GM21619 (cell line): Measurements from ENCODE around the gene SEMA3C.

Experiments used
- ATAC-seq: cut with Tn5 transposase; IDR thresholded peaks from one replicate; pipeline ENCODE4 v1.9.1; 2021; ENCODE audit not compliant: unreplicated experiment

SEMA3C gene

DNA sequence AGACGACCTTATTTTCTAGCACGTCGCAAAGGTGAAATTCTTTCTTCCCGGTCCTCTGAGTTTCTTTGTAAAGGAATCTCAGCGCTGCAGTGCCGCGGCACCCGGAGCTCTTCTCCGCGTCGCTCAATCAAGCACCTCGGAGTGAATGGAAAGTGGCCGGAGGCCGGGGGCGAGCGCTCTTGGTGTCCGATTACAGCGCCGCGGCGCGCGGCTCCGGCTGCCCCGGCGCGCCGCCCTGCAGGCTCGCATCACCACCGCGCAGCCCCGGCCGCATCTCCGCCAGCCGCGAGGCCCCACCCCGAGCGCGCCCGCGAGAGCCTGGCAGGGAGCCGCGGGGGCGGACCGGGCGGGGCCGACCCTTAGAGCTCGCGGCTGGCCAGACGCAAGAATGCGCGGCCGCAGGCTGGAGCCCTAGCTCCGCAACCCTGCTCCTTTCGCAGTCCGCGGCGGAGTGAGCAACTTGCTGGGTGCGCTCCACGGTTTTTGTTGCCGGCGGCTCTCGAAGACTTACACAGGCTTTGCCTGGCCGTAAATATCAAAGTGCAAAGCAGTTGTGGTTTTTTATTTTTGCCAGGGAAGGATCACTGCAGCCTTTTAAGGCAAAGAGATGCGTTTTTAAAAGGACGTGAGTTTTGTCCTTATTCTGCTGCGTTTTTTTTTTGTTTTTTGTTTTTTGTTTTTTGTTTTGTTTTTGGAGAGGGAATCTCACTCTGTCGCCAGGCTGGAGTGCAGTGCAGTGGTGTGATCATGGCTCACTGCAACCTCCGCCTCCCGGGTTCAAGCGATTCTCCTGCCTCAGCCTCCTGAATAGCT is at the start of gene SEMA3C:
SEMA3C (minus strand) TSS at position 143 of the 813 bp plus-strand sequence. CDS start 2,270 bp downstream, outside the sequence.
- no peak for ATAC-seq

DNA sequence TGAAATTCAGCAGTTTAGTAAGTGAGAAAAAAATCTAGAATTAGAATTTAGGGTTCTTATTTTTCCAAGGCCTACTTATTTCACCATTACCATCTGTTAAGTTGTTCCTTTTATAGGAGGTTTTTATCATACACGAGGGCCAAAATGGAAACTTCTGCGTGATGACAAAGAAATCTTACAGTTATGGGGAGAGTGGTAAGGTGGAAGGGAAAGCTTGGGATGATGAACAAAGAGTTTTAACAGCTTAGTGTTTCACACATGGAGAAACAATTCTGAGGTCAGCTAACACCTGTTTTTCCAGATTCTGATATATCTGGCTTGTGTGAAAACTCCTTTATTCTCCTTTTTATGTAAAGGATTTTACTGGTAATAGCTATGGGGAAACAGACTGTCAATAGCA is 49.8 kb upstream of the SEMA3C start:
- ATAC-seq: no peak

DNA sequence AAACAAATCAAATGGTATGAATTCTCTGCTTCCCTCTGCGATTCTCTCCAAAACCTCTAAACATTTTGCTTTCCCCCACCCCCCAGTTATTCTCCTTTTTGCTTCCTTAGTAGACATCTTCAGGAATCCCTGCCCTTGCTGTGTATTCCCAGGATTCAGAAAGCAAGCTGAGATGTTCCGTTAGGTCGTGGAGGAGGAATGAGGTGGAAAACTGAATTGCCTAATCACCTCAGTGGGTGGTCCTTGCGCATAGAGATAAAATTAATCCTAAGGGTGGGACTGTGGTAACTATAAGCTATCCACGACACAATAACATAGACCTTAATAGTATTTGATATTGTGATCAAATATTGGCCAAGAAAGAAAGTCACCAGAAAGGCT is 49.1 kb upstream of the SEMA3C start:
- ATAC-seq: no peak

- ATAC-seq: no peak
These were observed 48.4 kb upstream of the SEMA3C start for GRCh38 chr7:80967071-80967916.

DNA sequence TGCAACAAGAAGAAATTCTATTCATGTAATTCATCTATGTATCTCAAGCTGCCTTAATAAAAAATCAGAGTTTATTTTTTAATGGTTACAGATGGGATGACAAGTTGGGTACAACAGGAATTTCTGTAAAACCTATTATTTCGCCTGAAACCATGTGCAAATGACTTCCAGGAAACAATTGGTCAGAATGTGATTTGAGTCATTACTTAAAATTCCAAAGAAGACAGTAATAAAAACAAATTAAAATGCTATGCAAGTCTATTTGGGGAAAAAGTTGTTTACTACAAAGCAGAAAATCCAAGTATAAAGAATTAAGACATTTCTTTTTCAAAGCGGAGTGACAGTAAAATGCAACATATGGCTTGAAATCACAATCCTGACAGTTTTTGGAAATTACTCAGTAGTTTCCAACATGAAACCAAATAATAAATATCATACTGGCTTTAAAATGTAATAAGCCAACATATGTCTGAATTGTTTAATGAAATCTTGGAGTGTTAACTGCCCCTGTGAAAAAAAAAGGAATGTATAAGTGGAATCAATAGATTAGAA is 41.5 kb upstream of the SEMA3C start:
- ATAC-seq: no peak

DNA sequence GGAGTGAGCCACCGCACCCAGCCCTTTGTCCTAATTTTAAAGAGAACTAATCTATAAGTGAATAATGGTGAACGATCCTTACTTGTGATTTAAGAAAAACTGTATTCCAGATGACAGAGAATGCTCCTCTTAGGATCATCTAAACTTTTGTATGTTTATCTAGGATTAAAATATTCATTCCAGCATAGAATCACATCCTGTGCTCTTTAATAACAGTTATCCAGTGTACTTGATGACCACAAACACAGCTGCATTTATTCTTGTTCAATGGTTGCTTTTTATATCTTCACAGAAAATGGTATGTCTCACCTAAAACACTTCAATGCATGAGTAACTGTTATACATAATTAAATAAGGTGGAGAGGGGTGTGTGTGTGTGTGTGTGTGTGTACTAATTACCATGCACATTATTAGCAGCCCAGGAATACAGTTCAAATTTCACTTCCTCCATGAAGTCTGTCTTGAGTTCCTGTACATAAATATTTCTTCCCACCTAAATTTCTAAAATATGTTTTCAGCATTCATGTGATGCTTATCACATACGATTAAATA is 38.5 kb upstream of the SEMA3C start:
- no peak for ATAC-seq

DNA sequence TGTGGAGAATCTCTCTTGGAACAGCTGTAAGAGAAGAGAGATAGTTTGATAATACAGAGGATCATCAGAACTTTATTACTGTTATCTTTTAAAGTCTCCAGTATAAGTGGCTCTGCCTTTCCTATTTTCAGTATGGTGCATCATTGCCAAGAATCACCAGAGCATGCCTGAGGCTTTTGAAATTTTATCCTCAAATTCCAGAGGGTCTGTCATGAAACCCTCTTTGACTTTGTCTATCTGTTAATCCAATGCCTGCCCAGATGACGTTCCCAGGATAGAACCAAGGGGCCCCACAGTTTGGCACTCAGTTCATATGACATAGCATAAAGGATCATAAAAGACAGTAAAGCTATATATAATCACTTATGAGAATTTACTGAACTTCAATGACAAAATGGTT is 35.3 kb upstream of the SEMA3C start:
- no peak for ATAC-seq

DNA sequence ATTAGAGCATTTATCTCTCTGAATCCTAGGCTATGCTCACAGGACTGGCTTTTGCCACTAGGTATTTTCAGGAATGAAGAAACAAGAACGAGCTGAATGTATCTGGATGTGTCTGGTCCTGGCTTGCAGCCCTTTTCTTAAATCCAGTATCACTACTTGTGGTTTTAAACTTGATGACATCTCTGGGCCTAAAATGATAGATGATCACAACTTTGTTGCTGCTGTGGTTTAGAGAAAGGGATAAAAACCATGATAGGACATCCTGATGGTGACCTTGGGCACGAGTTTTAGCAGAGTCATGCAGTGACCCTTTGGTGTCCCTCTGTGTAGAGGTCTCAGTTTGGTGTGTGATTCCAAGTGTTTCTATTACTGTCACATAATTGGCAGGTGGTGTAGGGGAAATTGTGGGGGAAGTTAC is 31.7 kb upstream of the SEMA3C start:
- no peak for ATAC-seq

- no peak for ATAC-seq
These were observed 30.6 kb upstream of the SEMA3C start for GRCh38 chr7:80949449-80949848.

GRCh38 chr7:80946858-80947257 is 28.0 kb upstream of the SEMA3C start:
- ATAC-seq: no peak

DNA sequence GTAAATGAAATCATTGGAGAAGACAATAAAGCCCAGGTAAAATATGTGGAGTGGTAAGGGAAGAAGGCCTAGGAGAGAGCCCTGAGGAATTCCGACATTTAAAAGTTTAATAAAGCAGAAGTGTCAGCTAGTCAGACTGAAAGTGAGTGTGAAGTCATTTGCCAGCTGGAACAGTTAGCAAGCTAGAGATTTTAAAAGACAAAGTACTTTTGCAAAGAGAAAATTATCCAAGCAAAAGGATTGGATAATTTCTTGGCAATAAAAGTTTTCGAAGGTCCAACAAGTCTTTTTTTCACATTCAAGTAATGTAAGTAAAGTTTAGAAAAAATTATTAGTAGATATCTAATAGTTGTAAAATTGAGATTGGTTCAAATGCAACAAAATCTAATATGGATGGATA is 27.1 kb upstream of the SEMA3C start:
- ATAC-seq: no peak

DNA sequence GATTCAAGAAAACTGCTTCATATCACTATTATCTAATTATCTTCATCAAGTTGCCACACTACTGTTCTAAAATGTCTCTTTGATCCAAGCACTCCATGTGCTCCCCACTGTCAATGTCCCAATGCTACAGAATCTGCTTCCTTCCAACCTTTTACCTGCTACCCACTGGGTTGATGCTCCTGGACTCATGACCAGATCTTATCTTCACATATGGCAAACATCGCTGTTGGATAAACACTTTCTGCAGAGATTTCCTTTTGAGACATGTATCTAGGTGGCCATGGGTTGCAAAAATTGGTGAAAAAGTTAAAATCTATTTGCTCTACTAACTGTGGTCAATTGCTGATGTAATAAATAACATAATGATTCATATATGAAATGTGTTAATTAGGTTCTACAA is 24.5 kb upstream of the SEMA3C start:
- ATAC-seq: no peak

GRCh38 chr7:80942261-80943041 is 23.6 kb upstream of the SEMA3C start:
- ATAC-seq: no peak

GRCh38 chr7:80941208-80941758 is 22.4 kb upstream of the SEMA3C start:
- ATAC-seq: no peak

DNA sequence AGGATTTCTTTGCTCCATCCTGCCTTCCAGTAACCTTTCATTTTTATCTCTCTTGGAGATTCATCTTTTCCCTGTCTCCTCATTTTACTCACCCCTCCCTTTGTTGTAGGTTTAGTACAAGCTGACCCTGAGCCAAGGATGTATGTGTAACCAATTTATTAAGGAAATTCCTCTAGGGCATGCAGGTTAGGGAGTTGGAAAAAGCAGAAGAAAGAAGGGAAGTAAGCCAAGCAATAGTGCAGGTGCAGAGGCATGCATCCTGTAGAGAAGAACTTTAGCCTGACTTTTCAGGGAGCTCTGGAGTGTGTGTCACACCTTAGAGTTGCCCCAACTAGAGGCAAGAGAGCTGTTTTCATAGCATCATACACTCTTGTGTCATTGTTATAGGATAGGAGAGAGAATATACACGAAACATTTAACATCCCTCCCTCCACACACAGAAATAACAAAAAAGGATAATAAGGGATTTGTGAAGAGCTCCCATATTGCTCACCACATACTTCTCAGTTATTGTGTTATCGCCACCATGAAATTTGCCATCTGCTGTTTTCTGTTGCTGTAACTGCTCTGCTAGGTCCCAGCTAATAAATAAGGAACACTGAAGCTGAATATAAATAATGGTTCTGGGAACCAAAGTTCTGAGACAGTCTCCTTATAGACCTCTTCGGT is 21.8 kb upstream of the SEMA3C start:
- ATAC-seq: no peak

DNA sequence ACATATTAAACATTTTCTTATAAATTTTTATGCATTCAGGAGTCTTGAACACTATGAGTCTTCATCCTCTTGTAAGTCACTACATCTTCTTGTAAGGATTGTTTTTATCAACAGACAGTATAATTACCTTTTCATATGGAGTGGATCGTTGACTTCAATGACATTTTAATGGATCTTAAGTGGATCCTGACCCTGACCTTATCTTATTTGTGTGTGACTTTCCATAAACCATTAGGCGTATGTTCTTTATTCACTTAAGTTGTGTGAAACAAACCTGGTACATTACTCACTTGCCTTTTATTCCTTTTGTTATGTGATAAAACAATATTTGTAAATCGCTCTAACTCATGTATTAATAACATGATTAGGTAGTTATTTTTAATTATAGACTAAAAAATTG is 18.5 kb upstream of the SEMA3C start:
- no peak for ATAC-seq

DNA sequence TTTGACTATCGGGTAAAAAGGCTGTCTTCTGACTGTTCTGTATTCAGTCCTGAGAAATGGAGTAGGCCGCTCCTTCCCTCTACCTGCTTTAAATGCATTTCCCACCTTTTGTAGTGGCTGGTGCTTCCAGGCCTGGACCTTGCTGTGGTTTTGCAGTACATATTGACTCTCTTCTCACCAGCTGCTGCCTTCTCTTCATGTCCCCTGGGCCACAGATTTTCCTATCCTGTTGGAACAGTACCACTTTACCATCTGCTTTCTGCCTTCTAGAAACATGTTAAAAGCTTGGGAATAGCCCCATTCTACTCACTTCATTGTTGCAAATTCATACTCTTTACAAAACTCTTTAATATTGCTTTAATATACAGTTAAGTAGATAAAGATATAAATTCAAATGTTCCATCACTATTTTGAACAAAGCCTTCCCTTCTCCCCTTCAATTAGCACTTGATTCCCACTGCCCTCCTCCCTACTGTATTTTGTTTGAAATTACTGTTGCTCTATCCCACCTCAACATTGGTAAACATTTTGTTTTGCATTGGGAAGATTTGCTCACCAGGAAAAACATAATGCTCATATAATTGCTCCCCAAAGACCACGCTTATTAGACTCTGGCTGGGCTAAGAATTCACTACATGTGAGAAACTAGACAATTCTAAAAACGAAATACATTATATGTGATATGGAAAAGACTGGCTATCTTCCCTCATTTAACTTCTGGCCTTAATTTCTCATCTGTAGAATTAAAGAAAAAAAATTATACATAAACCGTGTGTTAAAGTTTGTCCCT is 17.3 kb upstream of the SEMA3C start:
- ATAC-seq: no peak

DNA sequence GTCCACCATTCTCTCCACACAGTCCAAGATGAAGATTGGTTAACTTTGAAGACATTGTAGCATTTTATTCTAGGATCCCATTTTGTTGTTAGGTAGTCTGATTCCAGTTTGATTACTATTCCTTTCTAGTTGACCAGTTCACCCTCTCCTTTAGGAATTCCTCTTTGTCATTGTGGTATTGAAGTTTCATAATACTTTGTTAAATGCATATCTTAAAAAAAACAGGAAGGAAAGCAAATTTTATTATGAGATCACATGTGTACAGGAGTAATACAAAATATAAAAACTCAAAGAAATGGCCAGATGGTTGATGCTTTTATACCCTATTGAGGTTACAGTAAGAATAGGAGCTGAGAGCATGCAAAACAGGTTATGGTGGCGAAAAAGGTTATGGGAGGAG is 15.5 kb upstream of the SEMA3C start:
- no peak for ATAC-seq

- no peak for ATAC-seq
These were observed 13.7 kb upstream of the SEMA3C start for GRCh38 chr7:80932536-80932935.
